HepG2 (cell line): ENCODE results near the gene COX4I1. TPM values are rescaled to one million over a fixed set of nuclear protein-coding genes. Genes with fewer than 3 reads are reported as not detected.
A peak's percentile ranks its signal among the peaks of the same experiment; 100 is the strongest.

ENCODE experiments used
- BRD4 ChIP-seq: sonication (generic); formaldehyde crosslinking; IDR thresholded peaks from 2 replicates; pipeline ENCODE4 v1.4.0; 2020; ENCODE audit warnings: missing genetic modification reagents
- DZIP1 ChIP-seq: sonication (generic); formaldehyde crosslinking; IDR thresholded peaks from 2 replicates; pipeline ENCODE4 v1.5.0; 2020; ENCODE audit warnings: mild to moderate bottlenecking, missing genetic modification reagents
- IKZF1 ChIP-seq: fragments of 450-650 bp; IDR thresholded peaks from 2 replicates; pipeline ENCODE4 v1.7.1; 2016
- REL ChIP-seq: sonication (generic); formaldehyde crosslinking; conservative IDR thresholded peaks from 2 replicates; pipeline ENCODE4 v1.8.0; 2022; ENCODE audit warnings: mild to moderate bottlenecking, missing genetic modification reagents, moderate library complexity
- RELA ChIP-seq: sonication (generic); formaldehyde crosslinking; IDR thresholded peaks from 2 replicates; pipeline ENCODE4 v1.4.0; 2020; ENCODE audit warnings: missing genetic modification reagents
- THAP11 ChIP-seq: IDR thresholded peaks from 2 replicates; pipeline ENCODE4 v1.6.1; 2016; ENCODE audit warnings: missing biosample characterization, missing genetic modification reagents
- ZBTB3 ChIP-seq: sonication (generic); formaldehyde crosslinking; IDR thresholded peaks from 2 replicates; pipeline ENCODE4 v1.4.0; 2020; ENCODE audit warnings: low read depth, mild to moderate bottlenecking, moderate library complexity, missing genetic modification reagents, borderline replicate concordance
- ZHX2 ChIP-seq, 2 experiments: sonication (generic) in 1 of 2; formaldehyde crosslinking in 1 of 2; IDR thresholded peaks; 2 replicates each; pipeline versions ENCODE4 v1.6.1 to v1.9.0; 2014 to 2022; ENCODE audit warnings: antibody characterized with exemption in 1 of 2, borderline replicate concordance in 1 of 2, inconsistent platforms in 1 of 2, low read depth in 1 of 2, missing genetic modification reagents in 1 of 2
- ZNF232 ChIP-seq: sonication (generic); formaldehyde crosslinking; IDR thresholded peaks from 2 replicates; pipeline ENCODE4 v1.4.0; 2020; ENCODE audit warnings: missing genetic modification reagents, borderline replicate concordance
- ZNF430 ChIP-seq: sonication (generic); formaldehyde crosslinking; IDR thresholded peaks from 2 replicates; pipeline ENCODE4 v1.9.0; 2021; ENCODE audit warnings: mild to moderate bottlenecking, missing genetic modification reagents
- ZNF512B ChIP-seq: sonication (generic); formaldehyde crosslinking; IDR thresholded peaks from 2 replicates; pipeline ENCODE4 v1.5.1; 2020; ENCODE audit warnings: missing genetic modification reagents, mild to moderate bottlenecking, borderline replicate concordance
- ZNF577 ChIP-seq: sonication (generic); formaldehyde crosslinking; IDR thresholded peaks from 2 replicates; pipeline ENCODE4 v1.4.0; 2020; ENCODE audit warnings: mild to moderate bottlenecking, low read depth, missing genetic modification reagents, borderline replicate concordance
- ZNF780A ChIP-seq: sonication (generic); formaldehyde crosslinking; IDR thresholded peaks from 2 replicates; pipeline ENCODE4 v1.8.0; 2022; ENCODE audit warnings: mild to moderate bottlenecking, missing genetic modification reagents, moderate library complexity
- ZNF850 ChIP-seq: sonication (generic); formaldehyde crosslinking; conservative IDR thresholded peaks from 2 replicates; pipeline ENCODE4 v1.9.0; 2021; ENCODE audit warnings: mild to moderate bottlenecking, missing genetic modification reagents
- polyA plus RNA-seq, 8 experiments: library from polyadenylated mRNA; depleted of rRNA in 3 of 8; stranded (reverse) in 7 of 8; unstranded in 1 of 8; fragments of >200 nt; fragmentation: Illumina TruSeq in 4 of 8; extraction: Trizol in 4 of 8; gene quantifications; 2 replicates each; pipeline versions ENCODE4 v1.2.1 to v1.2.3, GENCODE V29; 2011 to 2016; ENCODE audit warnings: low read depth in 4 of 8, missing spikeins in 1 of 8, mixed read lengths in 1 of 8; ENCODE audit not compliant: insufficient read depth in 1 of 8
- total RNA-seq, 5 experiments: library from RNA; depleted of rRNA; stranded (reverse); fragments of >200 nt; fragmentation: Illumina TruSeq; extraction: Trizol; gene quantifications; 2 replicates each; pipeline ENCODE4 v1.2.3, GENCODE V29; 2016; ENCODE audit warnings: low read depth in 1 of 5
- TF ChIP-seq, protein P1 (sequence below): sonication (generic); formaldehyde crosslinking; IDR thresholded peaks from 2 replicates; pipeline ENCODE4 v1.8.1; 2023; ENCODE audit warnings: missing genetic modification reagents, mild to moderate bottlenecking, borderline replicate concordance

The COX4I1 gene
- total and polyA plus RNA-seq, 2 of the 13 experiments (the other 11 are each of a cell fraction or from before 2014, with no cell fraction given): 658 to 902 TPM

DNA sequence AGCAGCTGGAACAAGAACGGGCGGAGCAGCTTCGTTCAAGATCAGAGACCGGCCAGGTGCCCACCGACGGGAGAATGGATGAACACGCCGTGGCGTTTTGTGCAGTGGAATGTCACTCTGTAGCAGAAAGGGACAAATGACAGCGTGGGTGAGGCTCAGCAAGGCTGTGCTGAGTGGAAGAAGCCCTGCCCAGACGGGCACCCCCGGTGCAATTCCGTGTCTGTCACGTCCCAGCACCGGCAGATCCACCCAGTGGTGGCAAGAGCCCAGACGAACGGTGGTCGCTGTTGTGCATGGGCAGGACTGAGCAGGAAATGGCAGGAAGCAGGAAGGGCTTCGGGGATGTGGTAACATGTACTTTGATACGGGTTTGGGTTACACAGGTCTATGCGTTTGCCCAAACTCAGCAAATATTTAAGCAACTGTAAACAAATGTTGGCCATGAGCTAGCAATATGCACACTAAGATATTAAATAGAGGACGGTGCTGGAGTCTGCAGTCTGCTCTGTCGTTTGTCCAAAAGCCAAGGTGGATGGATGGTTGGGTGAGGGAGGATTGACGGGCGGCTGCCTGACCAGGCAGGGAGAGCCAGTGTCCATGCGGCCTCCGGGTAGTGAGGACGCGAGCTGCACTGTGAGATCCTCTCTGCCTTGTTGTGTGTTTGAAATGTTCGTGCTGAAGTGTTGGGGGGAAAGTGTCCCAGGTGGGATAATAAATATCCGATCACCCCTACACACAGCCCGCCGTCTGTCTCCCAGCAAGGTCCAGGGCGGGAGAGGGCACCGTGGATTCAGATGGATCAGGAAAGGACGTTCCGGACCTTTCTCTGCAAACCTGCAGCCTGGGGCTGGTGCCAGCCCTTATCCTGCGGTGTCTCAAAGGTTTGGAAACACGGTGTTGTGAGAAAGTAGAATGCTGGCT lies 48.4 kb downstream of the COX4I1 start (continued):
- TF ChIP-seq DZIP1 (CRISPR knock-in tag) (no peak), ZHX2 (IDR thresholded peaks at IDR 0.05; ENCODE audit: low read depth) (peak; percentile 62; the same call in 1 of the 2 replicates), ZHX2 (CRISPR knock-in tag; IDR thresholded peaks at IDR 0.05; ENCODE audit: borderline replicate concordance) (no peak; the same call in 1 of the 2 replicates), BRD4 (peak; percentile 85), ZNF577 (CRISPR knock-in tag) (no peak), IKZF1 (no peak), ZNF232 (CRISPR knock-in tag) (peak; percentile 60; the same call in 1 of the 2 replicates), ZNF780A (peak; percentile 99), REL (CRISPR knock-in tag) (peak; percentile 91; the same call in 1 of the 2 replicates), ZNF512B (CRISPR knock-in tag) (peak; percentile 44; the same call in 1 of the 2 replicates), ZBTB3 (0 out of 2 replicates have a peak, but pooled peaks have one; percentile 72), RELA (CRISPR knock-in tag) (0 out of 2 replicates have a peak, but pooled peaks have one; percentile 63), ZNF430 (peak; percentile 80; the same call in 1 of the 2 replicates), ZNF850 (CRISPR knock-in tag) (0 out of 2 replicates have a peak, but pooled peaks have one; percentile 62), THAP11 (CRISPR knock-in tag) (peak; percentile 80)
- TF ChIP-seq, protein P1, sequence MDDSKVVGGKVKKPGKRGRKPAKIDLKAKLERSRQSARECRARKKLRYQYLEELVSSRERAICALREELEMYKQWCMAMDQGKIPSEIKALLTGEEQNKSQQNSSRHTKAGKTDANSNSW (CRISPR knock-in tag): no peak
